Activated CD8-positive, alpha-beta T cell treated with anti-CD3 and anti-CD28 coated beads for 36 hours (primary cell): ENCODE results near the gene UGT8. TPM values are rescaled to one million over a fixed set of nuclear protein-coding genes. Genes with fewer than 3 reads are reported as not detected.

Experiments used
- ATAC-seq: fragments of 200-7000 bp; cut with Tn5 transposase; one replicate; pipeline ENCODE4 v1.10.0; 2021; ENCODE audit warnings: mild to moderate bottlenecking, moderate library complexity
- CTCF ChIA-PET: fragments of 350-600 bp; sonication (Branson Sonifier 250); formaldehyde crosslinking; loops from one replicate; lab custom pipeline; 2021; ENCODE audit warnings: antibody characterized with exemption; lab: Charles Lee
- POLR2A ChIA-PET: fragments of 350-600 bp; sonication (Branson Sonifier 250); formaldehyde crosslinking; loops from one replicate; lab custom pipeline; 2021; ENCODE audit warnings: antibody characterized with exemption; lab: Charles Lee
- DNase-seq: peaks from one replicate; pipeline ENCODE4 v3.0.0-alpha.2; 2020
- H3K27ac Mint-ChIP-seq: one replicate; pipeline ENCODE4 v1.8.0; 2021; ENCODE audit warnings: mild to moderate bottlenecking, mixed read lengths
- H3K27me3 Mint-ChIP-seq: one replicate; pipeline ENCODE4 v1.8.0; 2021; ENCODE audit warnings: mixed read lengths
- H3K36me3 Mint-ChIP-seq: one replicate; pipeline ENCODE4 v1.8.0; 2021; ENCODE audit warnings: low read depth, mixed read lengths
- H3K4me1 Mint-ChIP-seq: one replicate; pipeline ENCODE4 v1.8.0; 2021; ENCODE audit warnings: low read depth, mixed read lengths
- H3K4me3 Mint-ChIP-seq: one replicate; pipeline ENCODE4 v1.8.0; 2021; ENCODE audit warnings: mild to moderate bottlenecking, moderate library complexity, mixed read lengths
- H3K9me3 Mint-ChIP-seq: one replicate; pipeline ENCODE4 v1.8.0; 2021; ENCODE audit warnings: mixed read lengths
- CTCF ChIP-seq: fragments of 200-600 bp; IDR thresholded peaks from one replicate; pipeline ENCODE4 v1.8.0; 2022; ENCODE audit warnings: antibody characterized with exemption, mild to moderate bottlenecking
- intact Hi-C: fragments of 100-400 bp; cut with micrococcal nuclease; formaldehyde crosslinking; loops from one replicate; pipeline ENCODE4 v1.10.0; 2022
- microRNA-seq: library from miRNA; unstranded; fragments of <30 nt; microRNA quantifications from one replicate; pipeline ENCODE4 v1.2.0, GENCODE V29; 2022; ENCODE audit warnings: borderline microRNAs expressed, borderline replicate concordance
- total RNA-seq, 2 experiments: library from RNA; stranded (reverse); gene quantifications; one replicate each; pipeline ENCODE4 v1.2.3, GENCODE V29; 2021

UGT8 gene
- total RNA-seq, 2 experiments from 2014 or later: 0.07 to 0.14 TPM

GRCh38 chr4:114701491-114701890 is 102.9 kb downstream of the UGT8 start:
- no peaks in the 10 kb centered on the region for H3K4me1 Mint-ChIP-seq
- H3K36me3 Mint-ChIP-seq: no peaks in the 10 kb centered on the region
- H3K4me3 Mint-ChIP-seq: no peak overlapping the region
- H3K9me3 Mint-ChIP-seq: no peaks in the 10 kb centered on the region
- intact Hi-C loops: no loop called here
- ATAC-seq (no peak), DNase-seq (no peak)
- H3K27me3 Mint-ChIP-seq: no peaks in the 10 kb centered on the region
- ChIA-PET POLR2A (no interaction called here), CTCF (no interaction called here)
- no peak overlapping the region for H3K27ac Mint-ChIP-seq
- TF ChIP-seq CTCF: no peak

- peaks cover 5% of the 10 kb centered on the region for H3K27me3 Mint-ChIP-seq
- no peaks in the 10 kb centered on the region for H3K9me3 Mint-ChIP-seq
- no peak for TF ChIP-seq CTCF
- intact Hi-C loops: no loop called here
- POLR2A ChIA-PET: no interaction called here
- no peaks in the 10 kb centered on the region for H3K36me3 Mint-ChIP-seq
- ATAC-seq (no peak), DNase-seq (no peak)
- no peaks in the 10 kb centered on the region for H3K4me1 Mint-ChIP-seq
- CTCF ChIA-PET: no interaction called here
- no peak overlapping the region for H3K27ac Mint-ChIP-seq
- H3K4me3 Mint-ChIP-seq: no peak overlapping the region
These were observed 118.8 kb downstream of the UGT8 start for GRCh38 chr4:114717432-114717831.

- no peak for TF ChIP-seq CTCF
- no peak for ATAC-seq
- H3K36me3 Mint-ChIP-seq: no peaks in the 10 kb centered on the region
- H3K9me3 Mint-ChIP-seq: no peaks in the 10 kb centered on the region
- no peaks in the 10 kb centered on the region for H3K4me1 Mint-ChIP-seq
- intact Hi-C loops: no loop called here
- H3K27me3 Mint-ChIP-seq: peaks cover 2% of the 10 kb centered on the region
- no peak overlapping the region for H3K27ac Mint-ChIP-seq
- no peak overlapping the region for H3K4me3 Mint-ChIP-seq
- POLR2A ChIA-PET: interaction anchor here (0.6 kb wide), 1 partner anchor 30 kb away, joined by 3 read pairs; no protein-coding TSS in a partner anchor
- CTCF ChIA-PET: no interaction called here
- DNase-seq: no peak
These were observed 126.5 kb downstream of the UGT8 start for GRCh38 chr4:114725066-114725465.

GRCh38 chr4:114727461-114727860 is 128.9 kb downstream of the UGT8 start:
- intact Hi-C loops: no loop called here
- Mint-ChIP-seq H3K27ac (no peak overlapping the region), H3K4me3 (no peak overlapping the region), H3K4me1 (no peaks in the 10 kb centered on the region), H3K36me3 (no peaks in the 10 kb centered on the region), H3K9me3 (no peaks in the 10 kb centered on the region), H3K27me3 (peaks cover 1% of the 10 kb centered on the region)
- ChIA-PET CTCF (no interaction called here), POLR2A (interaction anchor here (0.6 kb wide), 1 partner anchor 1011 kb away, joined by 3 read pairs; no protein-coding TSS in a partner anchor)
- ATAC-seq (no peak), DNase-seq (no peak)
- TF ChIP-seq CTCF: no peak

Small RNA genes lying within 50 kb of the gene (microRNA-seq; reads per million reads assigned to microRNA genes)
- gene MIR577: not detected
